ENCODE measurements around the gene C1QTNF9B.

C1QTNF9B gene

GRCh38 chr13:23919006-23919405, 21.7 kb upstream of the C1QTNF9B start:
- H3K9me3 ChIP-seq (ENCODE audit: control insufficient read depth, low read length) = no peaks in the 10 kb centered on the region
- TF ChIP-seq CTCF (IDR thresholded peaks at IDR 0.05) = no peak
- no peak overlapping the region for H2AFZ ChIP-seq
- no peak overlapping the region for H3K27ac ChIP-seq
- H3K4me1 ChIP-seq = no peaks in the 10 kb centered on the region
- H3K36me3 ChIP-seq (ENCODE audit: control insufficient read depth, insufficient read depth, low read length) = no peaks in the 10 kb centered on the region
- no peak overlapping the region for H3K9ac ChIP-seq
- no peaks in the 10 kb centered on the region for H3K79me2 ChIP-seq
- H3K27me3 ChIP-seq (ENCODE audit: control insufficient read depth, insufficient read depth, low read length) = no peaks in the 10 kb centered on the region
- H3K4me2 ChIP-seq (ENCODE audit: low read length) = no peak overlapping the region
- H3K4me3 ChIP-seq (ENCODE audit: low read depth, low read length) = no peak overlapping the region

GRCh38 chr13:23918208-23918607, 20.9 kb upstream of the C1QTNF9B start:
- no peaks in the 10 kb centered on the region for H3K36me3 ChIP-seq (ENCODE audit: control insufficient read depth, insufficient read depth, low read length)

GRCh38 chr13:23915308-23915707, 18.0 kb upstream of the C1QTNF9B start:
- Histone ChIP-seq H3K4me3 (ENCODE audit: low read depth, low read length) (no peak overlapping the region), H3K27ac (no peak overlapping the region), H3K9me3 (ENCODE audit: control insufficient read depth, low read length) (no peaks in the 10 kb centered on the region), H3K27me3 (ENCODE audit: control insufficient read depth, insufficient read depth, low read length) (no peaks in the 10 kb centered on the region), H2AFZ (no peak overlapping the region), H3K9ac (no peak overlapping the region), H3K4me1 (no peaks in the 10 kb centered on the region), H3K36me3 (ENCODE audit: control insufficient read depth, insufficient read depth, low read length) (no peaks in the 10 kb centered on the region), H3K79me2 (no peaks in the 10 kb centered on the region), H3K4me2 (ENCODE audit: low read length) (no peak overlapping the region)
- no peak for TF ChIP-seq CTCF (IDR thresholded peaks at IDR 0.05)

More at GRCh38 chr13:23918208-23918607, 20.9 kb upstream of the C1QTNF9B start:
- Histone ChIP-seq H3K27me3 (ENCODE audit: control insufficient read depth, insufficient read depth, low read length) (no peaks in the 10 kb centered on the region), H3K4me1 (no peaks in the 10 kb centered on the region), H3K27ac (no peak overlapping the region), H3K4me3 (ENCODE audit: low read depth, low read length) (no peak overlapping the region), H3K4me2 (ENCODE audit: low read length) (no peak overlapping the region), H3K9me3 (ENCODE audit: control insufficient read depth, low read length) (no peaks in the 10 kb centered on the region), H3K9ac (no peak overlapping the region), H2AFZ (no peak overlapping the region), H3K79me2 (no peaks in the 10 kb centered on the region)
- TF ChIP-seq CTCF (IDR thresholded peaks at IDR 0.05) = no peak

- H3K36me3 ChIP-seq (ENCODE audit: control insufficient read depth, insufficient read depth, low read length) = no peaks in the 10 kb centered on the region
- H3K4me3 ChIP-seq (ENCODE audit: low read depth, low read length) = no peak overlapping the region
Measured at GRCh38 chr13:23912469-23912868, 15.2 kb upstream of the C1QTNF9B start.

More at GRCh38 chr13:23912469-23912868, 15.2 kb upstream of the C1QTNF9B start:
- H3K4me1 ChIP-seq = no peaks in the 10 kb centered on the region
- H3K27me3 ChIP-seq (ENCODE audit: control insufficient read depth, insufficient read depth, low read length) = no peaks in the 10 kb centered on the region
- no peak overlapping the region for H3K27ac ChIP-seq
- no peak overlapping the region for H2AFZ ChIP-seq
- H3K4me2 ChIP-seq (ENCODE audit: low read length) = no peak overlapping the region
- H3K79me2 ChIP-seq = no peaks in the 10 kb centered on the region
- H3K9ac ChIP-seq = no peak overlapping the region
- H3K9me3 ChIP-seq (ENCODE audit: control insufficient read depth, low read length) = no peaks in the 10 kb centered on the region
- TF ChIP-seq CTCF (IDR thresholded peaks at IDR 0.05) = no peak

Measured in parathyroid adenoma (tissue), 2 donors.